HepG2 (cell line): Measurements from ENCODE around the gene ZNF227. TPM values are rescaled to one million over a fixed set of nuclear protein-coding genes. Genes with fewer than 3 reads are reported as not detected.

Experiments used
- DBP ChIP-seq: sonication (generic); formaldehyde crosslinking; IDR thresholded peaks from 2 replicates; pipeline ENCODE4 v1.4.0; 2020; ENCODE audit warnings: missing genetic modification reagents; ENCODE audit errors: not compliant biosample characterization
- ESRRA ChIP-seq: sonication (generic); formaldehyde crosslinking; IDR thresholded peaks from 2 replicates; pipeline ENCODE4 v1.5.1; 2020; ENCODE audit warnings: mild to moderate bottlenecking, low read depth, missing genetic modification reagents
- GFI1 ChIP-seq: sonication (generic); formaldehyde crosslinking; IDR thresholded peaks from 2 replicates; pipeline ENCODE4 v1.5.0; 2020; ENCODE audit warnings: missing genetic modification reagents, mild to moderate bottlenecking, borderline replicate concordance
- HMGA1 ChIP-seq: sonication (generic); formaldehyde crosslinking; conservative IDR thresholded peaks from 2 replicates; pipeline ENCODE4 v1.4.0; 2020; ENCODE audit warnings: missing genetic modification reagents
- JUN ChIP-seq: sonication (generic); formaldehyde crosslinking; IDR thresholded peaks from 2 replicates; pipeline ENCODE4 v1.4.0; 2020; ENCODE audit warnings: mild to moderate bottlenecking, missing genetic modification reagents
- KLF11 ChIP-seq: IDR thresholded peaks from 2 replicates; pipeline ENCODE4 v1.6.1; 2016; ENCODE audit warnings: missing compliant biosample characterization
- KLF9 ChIP-seq: IDR thresholded peaks from 2 replicates; pipeline ENCODE4 v1.6.1; 2016; ENCODE audit warnings: low read depth
- MAFK ChIP-seq, 2 experiments: IDR thresholded peaks in 1 of 2; conservative IDR thresholded peaks in 1 of 2; 2 replicates each; pipeline ENCODE4 v1.6.1; 2011; ENCODE audit warnings: improper control_type of control experiment in 2 of 2, low read length in 2 of 2
- MLLT10 ChIP-seq: sonication (generic); formaldehyde crosslinking; IDR thresholded peaks from 2 replicates; pipeline ENCODE4 v1.4.0; 2020; ENCODE audit warnings: missing genetic modification reagents
- NONO ChIP-seq, 2 experiments: fragments of 450-650 bp in 1 of 2; sonication (generic) in 1 of 2; formaldehyde crosslinking in 1 of 2; IDR thresholded peaks in 1 of 2; conservative IDR thresholded peaks in 1 of 2; 2 replicates each; pipeline versions ENCODE4 v1.6.1 to v1.8.0; 2017 to 2022; ENCODE audit warnings: mild to moderate bottlenecking in 1 of 2, missing genetic modification reagents in 1 of 2, moderate library complexity in 1 of 2
- PHF21A ChIP-seq: sonication (generic); formaldehyde crosslinking; IDR thresholded peaks from 2 replicates; pipeline ENCODE4 v1.5.0; 2020; ENCODE audit warnings: mild to moderate bottlenecking, missing genetic modification reagents
- POLR2AphosphoS5 ChIP-seq: IDR thresholded peaks from 2 replicates; pipeline ENCODE4 v1.6.1; 2012; ENCODE audit warnings: low read depth, low read length
- RXRB ChIP-seq: IDR thresholded peaks from 2 replicates; pipeline ENCODE4 v1.6.1; 2016; ENCODE audit warnings: borderline replicate concordance, missing genetic modification reagents, missing compliant biosample characterization
- SMYD3 ChIP-seq: sonication (generic); formaldehyde crosslinking; IDR thresholded peaks from 2 replicates; pipeline ENCODE4 v1.8.1; 2023; ENCODE audit warnings: mild to moderate bottlenecking, missing genetic modification reagents
- SP1 ChIP-seq, 2 experiments: fragments of 450-650 bp in 1 of 2; sonication (generic) in 1 of 2; formaldehyde crosslinking in 1 of 2; IDR thresholded peaks; 2 replicates each; pipeline versions ENCODE4 v1.4.0 to v1.6.1; 2016 to 2020; ENCODE audit warnings: missing genetic modification reagents in 1 of 2
- TEAD3 ChIP-seq: optimal IDR thresholded peaks from 2 replicates; pipeline ENCODE3; 2016; ENCODE audit warnings: borderline replicate concordance
- TOE1 ChIP-seq: sonication (generic); formaldehyde crosslinking; IDR thresholded peaks from 2 replicates; pipeline ENCODE4 v1.4.0; 2020; ENCODE audit warnings: mild to moderate bottlenecking, missing genetic modification reagents
- ZNF230 ChIP-seq: sonication (generic); formaldehyde crosslinking; IDR thresholded peaks from 2 replicates; pipeline ENCODE4 v1.4.0; 2020; ENCODE audit warnings: mild to moderate bottlenecking, missing genetic modification reagents
- ZNF510 ChIP-seq: sonication (generic); formaldehyde crosslinking; IDR thresholded peaks from 2 replicates; pipeline ENCODE4 v1.4.0; 2020; ENCODE audit warnings: low read depth, mild to moderate bottlenecking, missing genetic modification reagents
- ZNF513 ChIP-seq: sonication (generic); formaldehyde crosslinking; conservative IDR thresholded peaks from 2 replicates; pipeline ENCODE4 v1.5.0; 2020; ENCODE audit warnings: missing genetic modification reagents
- polyA plus RNA-seq, 8 experiments: library from polyadenylated mRNA; depleted of rRNA in 3 of 8; stranded (reverse) in 7 of 8; unstranded in 1 of 8; fragments of >200 nt; fragmentation: Illumina TruSeq in 4 of 8; extraction: Trizol in 4 of 8; gene quantifications; 2 replicates each; pipeline versions ENCODE4 v1.2.1 to v1.2.3, GENCODE V29; 2011 to 2016; ENCODE audit warnings: low read depth in 4 of 8, missing spikeins in 1 of 8, mixed read lengths in 1 of 8; ENCODE audit not compliant: insufficient read depth in 1 of 8
- total RNA-seq, 5 experiments: library from RNA; depleted of rRNA; stranded (reverse); fragments of >200 nt; fragmentation: Illumina TruSeq; extraction: Trizol; gene quantifications; 2 replicates each; pipeline ENCODE4 v1.2.3, GENCODE V29; 2016; ENCODE audit warnings: low read depth in 1 of 5
- TF ChIP-seq, protein P1 (sequence below): fragments of 450-650 bp; IDR thresholded peaks from 2 replicates; pipeline ENCODE4 v1.6.1; 2017
- TF ChIP-seq, protein P2 (sequence below): sonication (generic); formaldehyde crosslinking; conservative IDR thresholded peaks from 2 replicates; pipeline ENCODE4 v1.4.0; 2020; ENCODE audit warnings: mild to moderate bottlenecking, missing genetic modification reagents, moderate library complexity

Gene ZNF227
- total and polyA plus RNA-seq, 2 of the 13 experiments (the other 11 are each of a cell fraction or from before 2014, with no cell fraction given) = 3.1 to 16.8 TPM

GRCh38 chr19:44164673-44165512, 47.4 kb upstream of the ZNF227 start, which contains the start of gene ZNF226 (continued):
- peak; percentile 79; the same call in 1 of the 2 replicates for TF ChIP-seq PHF21A
- no peak for TF ChIP-seq ZNF230 (CRISPR knock-in tag)
- TF ChIP-seq POLR2AphosphoS5 = peak; percentile 86
- no peak for TF ChIP-seq SP1 (IDR thresholded peaks at IDR 0.05)
- TF ChIP-seq SP1 (CRISPR knock-in tag; IDR thresholded peaks at IDR 0.05) = peak; percentile 61
- TF ChIP-seq GFI1 (CRISPR knock-in tag) = no peak
- TF ChIP-seq, protein P1, sequence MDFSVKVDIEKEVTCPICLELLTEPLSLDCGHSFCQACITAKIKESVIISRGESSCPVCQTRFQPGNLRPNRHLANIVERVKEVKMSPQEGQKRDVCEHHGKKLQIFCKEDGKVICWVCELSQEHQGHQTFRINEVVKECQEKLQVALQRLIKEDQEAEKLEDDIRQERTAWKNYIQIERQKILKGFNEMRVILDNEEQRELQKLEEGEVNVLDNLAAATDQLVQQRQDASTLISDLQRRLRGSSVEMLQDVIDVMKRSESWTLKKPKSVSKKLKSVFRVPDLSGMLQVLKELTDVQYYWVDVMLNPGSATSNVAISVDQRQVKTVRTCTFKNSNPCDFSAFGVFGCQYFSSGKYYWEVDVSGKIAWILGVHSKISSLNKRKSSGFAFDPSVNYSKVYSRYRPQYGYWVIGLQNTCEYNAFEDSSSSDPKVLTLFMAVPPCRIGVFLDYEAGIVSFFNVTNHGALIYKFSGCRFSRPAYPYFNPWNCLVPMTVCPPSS = no peak
- TF ChIP-seq DBP (CRISPR knock-in tag) = peak; percentile 21
- TF ChIP-seq ESRRA = 0 out of 2 replicates have a peak, but pooled peaks have one; percentile 12
- TF ChIP-seq KLF11 (CRISPR knock-in tag) = 0 out of 2 replicates have a peak, but pooled peaks have one; percentile 24
- no peak for TF ChIP-seq HMGA1 (CRISPR knock-in tag)
- peak; percentile 26; the same call in 1 of the 2 replicates for TF ChIP-seq KLF9
- no peak for TF ChIP-seq JUN (CRISPR knock-in tag)
- TF ChIP-seq MLLT10 (CRISPR knock-in tag) = no peak
- peak in 1 of 2 experiments; percentile 0; a peak in 1 of 4 replicates for TF ChIP-seq MAFK (conservative IDR thresholded peaks at IDR 0.05 in 1 of 2, IDR thresholded peaks at IDR 0.05 in 1 of 2; ENCODE audit: low read length in 2 of 2)
- TF ChIP-seq ZNF510 (CRISPR knock-in tag) = 0 out of 2 replicates have a peak, but pooled peaks have one; percentile 47
- no peak for TF ChIP-seq NONO (IDR thresholded peaks at IDR 0.05)
- TF ChIP-seq NONO (CRISPR knock-in tag; conservative IDR thresholded peaks at IDR 0.05) = 0 out of 2 replicates have a peak, but pooled peaks have one; percentile 41
- TF ChIP-seq TOE1 (CRISPR knock-in tag) = peak; percentile 72; the same call in 1 of the 2 replicates
- peak; percentile 93 for TF ChIP-seq TEAD3 (CRISPR knock-in tag)
- TF ChIP-seq, protein P2, sequence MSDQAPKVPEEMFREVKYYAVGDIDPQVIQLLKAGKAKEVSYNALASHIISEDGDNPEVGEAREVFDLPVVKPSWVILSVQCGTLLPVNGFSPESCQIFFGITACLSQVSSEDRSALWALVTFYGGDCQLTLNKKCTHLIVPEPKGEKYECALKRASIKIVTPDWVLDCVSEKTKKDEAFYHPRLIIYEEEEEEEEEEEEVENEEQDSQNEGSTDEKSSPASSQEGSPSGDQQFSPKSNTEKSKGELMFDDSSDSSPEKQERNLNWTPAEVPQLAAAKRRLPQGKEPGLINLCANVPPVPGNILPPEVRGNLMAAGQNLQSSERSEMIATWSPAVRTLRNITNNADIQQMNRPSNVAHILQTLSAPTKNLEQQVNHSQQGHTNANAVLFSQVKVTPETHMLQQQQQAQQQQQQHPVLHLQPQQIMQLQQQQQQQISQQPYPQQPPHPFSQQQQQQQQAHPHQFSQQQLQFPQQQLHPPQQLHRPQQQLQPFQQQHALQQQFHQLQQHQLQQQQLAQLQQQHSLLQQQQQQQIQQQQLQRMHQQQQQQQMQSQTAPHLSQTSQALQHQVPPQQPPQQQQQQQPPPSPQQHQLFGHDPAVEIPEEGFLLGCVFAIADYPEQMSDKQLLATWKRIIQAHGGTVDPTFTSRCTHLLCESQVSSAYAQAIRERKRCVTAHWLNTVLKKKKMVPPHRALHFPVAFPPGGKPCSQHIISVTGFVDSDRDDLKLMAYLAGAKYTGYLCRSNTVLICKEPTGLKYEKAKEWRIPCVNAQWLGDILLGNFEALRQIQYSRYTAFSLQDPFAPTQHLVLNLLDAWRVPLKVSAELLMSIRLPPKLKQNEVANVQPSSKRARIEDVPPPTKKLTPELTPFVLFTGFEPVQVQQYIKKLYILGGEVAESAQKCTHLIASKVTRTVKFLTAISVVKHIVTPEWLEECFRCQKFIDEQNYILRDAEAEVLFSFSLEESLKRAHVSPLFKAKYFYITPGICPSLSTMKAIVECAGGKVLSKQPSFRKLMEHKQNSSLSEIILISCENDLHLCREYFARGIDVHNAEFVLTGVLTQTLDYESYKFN (CRISPR knock-in tag) = peak; percentile 29; the same call in 1 of the 2 replicates
- TF ChIP-seq ZNF513 (CRISPR knock-in tag) = no peak
- peak; percentile 29; the same call in 1 of the 2 replicates for TF ChIP-seq RXRB
- TF ChIP-seq SMYD3 (CRISPR knock-in tag) = 0 out of 2 replicates have a peak, but pooled peaks have one; percentile 31
